ENCODE results near the gene MAG.
"Not testable (repeated sequence)": the region's sequence is repeated elsewhere in the genome, so short reads cannot be mapped to it uniquely, and the experiment has no call there.

MAG gene

GRCh38 chr19:35346193-35347052 is 54.5 kb downstream of the MAG start:
- peak; percentile 83 to 85 for DNase-seq

- DNase-seq, result peak; percentile 64 to 83
Measured at GRCh38 chr19:35347171-35347929, 55.4 kb downstream of the MAG start, which contains the start of gene FFAR1. Gene FFAR1, plus strand, starts transcription at chr19:35347902. Its CDS starts 3,650 bp downstream, at chr19:35351552.

- no peak for DNase-seq
Measured at GRCh38 chr19:35347930-35348298, 56.0 kb downstream of the MAG start.

- no peak for DNase-seq
Measured at GRCh38 chr19:35348911-35349611, 57.1 kb downstream of the MAG start.

- no peak for DNase-seq
Measured at GRCh38 chr19:35349614-35350521, 57.9 kb downstream of the MAG start.

GRCh38 chr19:35350591-35350990 is 58.6 kb downstream of the MAG start:
- DNase-seq, result no peak

GRCh38 chr19:35351411-35352176 is 59.6 kb downstream of the MAG start:
- no peak for DNase-seq

GRCh38 chr19:35352177-35352447 is 60.2 kb downstream of the MAG start:
- no peak for DNase-seq

- peak; percentile 79 to 81 for DNase-seq
Measured at GRCh38 chr19:35352448-35353304, 60.7 kb downstream of the MAG start.

GRCh38 chr19:35353635-35354034 is 61.7 kb downstream of the MAG start:
- peak; percentile 22 to 39 for DNase-seq

- DNase-seq, result peak in 1 of 2 donors; percentile 7
Measured at GRCh38 chr19:35354898-35355297, 62.9 kb downstream of the MAG start.

GRCh38 chr19:35355791-35356460 is 64.0 kb downstream of the MAG start:
- DNase-seq, result no peak

GRCh38 chr19:35357867-35358573 is 66.1 kb downstream of the MAG start, which contains the start of gene FFAR3:
Gene FFAR3, plus strand, starts transcription at chr19:35358460. Its CDS starts 431 bp downstream, at chr19:35358891.
- DNase-seq, result peak; percentile 27 to 77

GRCh38 chr19:35358834-35359233 is 66.9 kb downstream of the MAG start:
- not testable (repeated sequence) for DNase-seq

GRCh38 chr19:35359395-35359794 is 67.4 kb downstream of the MAG start:
- not testable (repeated sequence) for DNase-seq

- DNase-seq, result not testable (repeated sequence)
Measured at GRCh38 chr19:35360081-35360480, 68.1 kb downstream of the MAG start.

- no peak for DNase-seq
Measured at GRCh38 chr19:35360880-35361420, 69.0 kb downstream of the MAG start.

GRCh38 chr19:35362261-35363000 is 70.5 kb downstream of the MAG start:
- no peak for DNase-seq

Measured in CD4-positive, alpha-beta T cell treated with Interferon alpha-2 for 1 hour (primary cell).